SK-MEL-5 (cell line): Measurements from ENCODE around the gene CXADR. TPM values are rescaled to one million over a fixed set of nuclear protein-coding genes. Genes with fewer than 3 reads are reported as not detected.
A peak's percentile ranks its signal among the peaks of the same experiment; 100 is the strongest.

Source experiments
- DNase-seq: peaks from one replicate; pipeline ENCODE4 v3.0.0-alpha.2; 2016; ENCODE audit warnings: low read depth, low spot score
- in situ Hi-C: cut with HindIII; loops from 2 replicates; pipeline ENCODE4 v1.10.0; 2016; ENCODE audit warnings: low sequenced_read_pairs, high pct_unique_total_duplicates, low pct_unique_long_range_greater_than_20kb
- total RNA-seq: library from RNA; depleted of rRNA; stranded (reverse); fragments of >200 nt; shearing (Covaris generic); gene quantifications from 2 replicates; pipeline ENCODE4 v1.2.3, GENCODE V29; 2014

Gene CXADR
- total RNA-seq, 1 experiment from 2014 or later: 25.9 TPM

GRCh38 chr21:17570786-17571185, 57.9 kb downstream of the CXADR start:
- in situ Hi-C loops: no loop called here
- no peak for DNase-seq

GRCh38 chr21:17572431-17572830, 59.6 kb downstream of the CXADR start:
- DNase-seq: no peak
- in situ Hi-C loops: no loop called here

- in situ Hi-C loops: no loop called here
- no peak for DNase-seq
Observed at GRCh38 chr21:17575076-17575475, 62.2 kb downstream of the CXADR start.

GRCh38 chr21:17576080-17576835, 63.4 kb downstream of the CXADR start:
- DNase-seq: no peak
- in situ Hi-C loops: no loop called here

- in situ Hi-C loops: no loop called here
- no peak for DNase-seq
Observed at GRCh38 chr21:17577701-17578100, 64.9 kb downstream of the CXADR start.

- in situ Hi-C loops: no loop called here
- no peak for DNase-seq
Observed at GRCh38 chr21:17578162-17578561, 65.3 kb downstream of the CXADR start.

GRCh38 chr21:17578876-17579275, 66.0 kb downstream of the CXADR start:
- in situ Hi-C loops: no loop called here
- DNase-seq: no peak

- in situ Hi-C loops: no loop called here
- no peak for DNase-seq
Observed at GRCh38 chr21:17580319-17580718, 67.5 kb downstream of the CXADR start.

- DNase-seq: no peak
- in situ Hi-C loops: no loop called here
Observed at GRCh38 chr21:17583898-17584297, 71.1 kb downstream of the CXADR start.

GRCh38 chr21:17585875-17586450, 73.1 kb downstream of the CXADR start:
- DNase-seq: peak; percentile 68
- in situ Hi-C loops: no loop called here

- DNase-seq: no peak
- in situ Hi-C loops: no loop called here
Observed at GRCh38 chr21:17590430-17590829, 77.6 kb downstream of the CXADR start.

GRCh38 chr21:17597680-17598079, 84.8 kb downstream of the CXADR start:
- no peak for DNase-seq
- in situ Hi-C loops: no loop called here

- in situ Hi-C loops: no loop called here
- DNase-seq: no peak
Observed at GRCh38 chr21:17598437-17598836, 85.6 kb downstream of the CXADR start.

GRCh38 chr21:17602874-17603273, 90.0 kb downstream of the CXADR start:
- peak; percentile 23 for DNase-seq
- in situ Hi-C loops: no loop called here

GRCh38 chr21:17607684-17608083, 94.8 kb downstream of the CXADR start:
- no peak for DNase-seq
- in situ Hi-C loops: no loop called here

- no peak for DNase-seq
- in situ Hi-C loops: no loop called here
Observed at GRCh38 chr21:17609681-17610080, 96.8 kb downstream of the CXADR start.

- in situ Hi-C loops: no loop called here
- DNase-seq: no peak
Observed at GRCh38 chr21:17610911-17611310, 98.1 kb downstream of the CXADR start.

- in situ Hi-C loops: no loop called here
- peak; percentile 80 for DNase-seq
Observed at GRCh38 chr21:17611414-17612022, 98.7 kb downstream of the CXADR start.

- in situ Hi-C loops: no loop called here
- no peak for DNase-seq
Observed at GRCh38 chr21:17612023-17612564, 99.3 kb downstream of the CXADR start.
